ENCODE results near the gene KCNQ5.

GRCh38 chr6:72703093-72703492 is 81.2 kb downstream of the KCNQ5 start:
- TF ChIP-seq, protein P1, sequence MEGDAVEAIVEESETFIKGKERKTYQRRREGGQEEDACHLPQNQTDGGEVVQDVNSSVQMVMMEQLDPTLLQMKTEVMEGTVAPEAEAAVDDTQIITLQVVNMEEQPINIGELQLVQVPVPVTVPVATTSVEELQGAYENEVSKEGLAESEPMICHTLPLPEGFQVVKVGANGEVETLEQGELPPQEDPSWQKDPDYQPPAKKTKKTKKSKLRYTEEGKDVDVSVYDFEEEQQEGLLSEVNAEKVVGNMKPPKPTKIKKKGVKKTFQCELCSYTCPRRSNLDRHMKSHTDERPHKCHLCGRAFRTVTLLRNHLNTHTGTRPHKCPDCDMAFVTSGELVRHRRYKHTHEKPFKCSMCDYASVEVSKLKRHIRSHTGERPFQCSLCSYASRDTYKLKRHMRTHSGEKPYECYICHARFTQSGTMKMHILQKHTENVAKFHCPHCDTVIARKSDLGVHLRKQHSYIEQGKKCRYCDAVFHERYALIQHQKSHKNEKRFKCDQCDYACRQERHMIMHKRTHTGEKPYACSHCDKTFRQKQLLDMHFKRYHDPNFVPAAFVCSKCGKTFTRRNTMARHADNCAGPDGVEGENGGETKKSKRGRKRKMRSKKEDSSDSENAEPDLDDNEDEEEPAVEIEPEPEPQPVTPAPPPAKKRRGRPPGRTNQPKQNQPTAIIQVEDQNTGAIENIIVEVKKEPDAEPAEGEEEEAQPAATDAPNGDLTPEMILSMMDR (IDR thresholded peaks at IDR 0.05) = no peak
- TF ChIP-seq POLR2AphosphoS5 (IDR thresholded peaks at IDR 0.05) (no peak), EP300 (IDR thresholded peaks at IDR 0.05) (no peak), POLR2A (IDR thresholded peaks at IDR 0.05) (no peak)
